Measurements from ENCODE around the gene DYNC2I2. TPM values are rescaled to one million over a fixed set of nuclear protein-coding genes. Genes with fewer than 3 reads are reported as not detected.

Gene DYNC2I2
- total and polyA plus RNA-seq, 10 of the 15 experiments (the other 5 are each of a cell fraction or from before 2014, with no cell fraction given), result 0.89 to 118 (median 47.9) TPM

DNA sequence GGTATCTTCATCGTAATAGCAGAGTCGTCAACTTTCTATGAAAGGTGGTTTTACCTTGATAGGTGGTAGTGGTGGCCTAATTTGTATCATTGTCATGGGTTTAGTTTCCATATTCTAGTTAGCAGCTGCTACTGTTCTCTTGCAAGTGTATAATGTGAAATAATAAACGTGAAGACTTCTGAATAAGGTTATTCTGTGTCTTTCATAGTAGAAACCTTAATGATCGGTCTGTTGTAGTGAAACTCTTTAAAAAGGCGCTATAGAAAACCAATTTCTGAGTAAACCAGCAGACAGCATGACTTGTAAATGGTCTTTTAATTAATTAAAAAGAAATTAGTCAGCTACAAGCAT lies 34.0 kb upstream of the DYNC2I2 start:
- H2AFZ ChIP-seq (ENCODE audit: control insufficient read depth, low read depth, low read length), result no peak overlapping the region
- DNase-seq (ENCODE audit: low read depth, low spot score) (no peak), FAIRE-seq (no peak), ATAC-seq (no peak)
- H3K9me3 ChIP-seq (replicated peaks; ENCODE audit: control insufficient read depth, insufficient read depth, low read length), result no peaks in the 10 kb centered on the region
- in situ Hi-C loops (cut with MboI) (no loop called here), intact Hi-C loops (cut with micrococcal nuclease; ENCODE audit: unreplicated experiment) (no loop called here)
- BruUV-seq (replicated peaks), result no TSS peak
- H3K79me2 ChIP-seq (ENCODE audit: control insufficient read depth, insufficient read depth, low read length), result peaks cover 76% of the 10 kb centered on the region
- H3K9ac ChIP-seq (ENCODE audit: control insufficient read depth, insufficient read depth, low read length), result peak overlapping the region; percentile 74
- under 1% methylated on average over 5 of the region's 5 CpGs for WGBS (ENCODE audit: insufficient coverage, insufficient replicate concordance, low lambda C conversion rate, missing lambda C conversion rate)
- H3K4me2 ChIP-seq (ENCODE audit: control insufficient read depth, insufficient read depth), result peak overlapping the region; percentile 68
- ChIA-PET POLR2A (interaction anchor here (0.6 to 2.1 kb wide), 4 partner anchors 9 to 1297 kb away, joined by 3 to 7 read pairs (median 3); partner anchors contain the start of genes ENDOG and ZDHHC12), RAD21 (ENCODE audit: unreplicated experiment) (no interaction called here), CTCF (interaction anchor here (1.8 to 2.5 kb wide), 3 partner anchors 10 to 47 kb away, joined by 5 to 9 read pairs (median 6); partner anchors contain the start of gene PKN3), SMC1A (ENCODE audit: uncharacterized antibody, unreplicated experiment) (interaction anchor here (1.0 kb wide), 1 partner anchor 45 kb away, joined by 3 read pairs; no protein-coding TSS in a partner anchor)
- H4K20me1 ChIP-seq (ENCODE audit: control insufficient read depth, insufficient read depth), result peaks cover 3% of the 10 kb centered on the region; the same call in 1 of the 2 replicates
- no peaks in the 10 kb centered on the region for H3K27me3 ChIP-seq (replicated peaks in 1 of 2; ENCODE audit: control insufficient read depth in 2 of 2, insufficient read depth in 2 of 2, low read length in 1 of 2)
- H3K4me1 ChIP-seq (ENCODE audit: control insufficient read depth, insufficient read depth, low read length), result peaks cover 9% of the 10 kb centered on the region; the same call in 1 of the 2 replicates
- peak overlapping the region; percentile 100 for H3K4me3 ChIP-seq
- peaks cover 2 to 17% of the 10 kb centered on the region in 2 experiments for H3K36me3 ChIP-seq (ENCODE audit: control insufficient read depth in 2 of 2, insufficient read depth in 2 of 2, low read length in 1 of 2)
- peak overlapping the region; percentile 65 for H3K27ac ChIP-seq (ENCODE audit: control insufficient read depth, insufficient read depth)
- TF ChIP-seq CHD4 (IDR thresholded peaks at IDR 0.05) (no peak), RELA (IDR thresholded peaks at IDR 0.05; ENCODE audit: borderline replicate concordance, partially characterized antibody) (no peak), RB1 (IDR thresholded peaks at IDR 0.05; ENCODE audit: borderline replicate concordance) (no peak), SRF (IDR thresholded peaks at IDR 0.05; ENCODE audit: low read depth in 2 of 2, low read length in 2 of 2) (no peak), WRNIP1 (IDR thresholded peaks at IDR 0.05; ENCODE audit: borderline replicate concordance, low read depth, low read length) (no peak), TBL1XR1 (IDR thresholded peaks at IDR 0.05; ENCODE audit: low read depth, low read length) (no peak), KLF5 (IDR thresholded peaks at IDR 0.05; ENCODE audit: partially characterized antibody) (no peak), RCOR1 (conservative IDR thresholded peaks at IDR 0.05; ENCODE audit: low read depth, low read length) (no peak), BCL11A (IDR thresholded peaks at IDR 0.05; ENCODE audit: low read depth, low read length) (no peak), TAF1 (IDR thresholded peaks at IDR 0.05; ENCODE audit: borderline replicate concordance, low read depth, low read length) (no peak), ZZZ3 (IDR thresholded peaks at IDR 0.05; ENCODE audit: control insufficient read depth, insufficient read length, low read depth) (no peak), ZBED1 (IDR thresholded peaks at IDR 0.05; ENCODE audit: borderline replicate concordance) (no peak), NR2C1 (IDR thresholded peaks at IDR 0.05) (no peak)
- TF ChIP-seq, protein P1, sequence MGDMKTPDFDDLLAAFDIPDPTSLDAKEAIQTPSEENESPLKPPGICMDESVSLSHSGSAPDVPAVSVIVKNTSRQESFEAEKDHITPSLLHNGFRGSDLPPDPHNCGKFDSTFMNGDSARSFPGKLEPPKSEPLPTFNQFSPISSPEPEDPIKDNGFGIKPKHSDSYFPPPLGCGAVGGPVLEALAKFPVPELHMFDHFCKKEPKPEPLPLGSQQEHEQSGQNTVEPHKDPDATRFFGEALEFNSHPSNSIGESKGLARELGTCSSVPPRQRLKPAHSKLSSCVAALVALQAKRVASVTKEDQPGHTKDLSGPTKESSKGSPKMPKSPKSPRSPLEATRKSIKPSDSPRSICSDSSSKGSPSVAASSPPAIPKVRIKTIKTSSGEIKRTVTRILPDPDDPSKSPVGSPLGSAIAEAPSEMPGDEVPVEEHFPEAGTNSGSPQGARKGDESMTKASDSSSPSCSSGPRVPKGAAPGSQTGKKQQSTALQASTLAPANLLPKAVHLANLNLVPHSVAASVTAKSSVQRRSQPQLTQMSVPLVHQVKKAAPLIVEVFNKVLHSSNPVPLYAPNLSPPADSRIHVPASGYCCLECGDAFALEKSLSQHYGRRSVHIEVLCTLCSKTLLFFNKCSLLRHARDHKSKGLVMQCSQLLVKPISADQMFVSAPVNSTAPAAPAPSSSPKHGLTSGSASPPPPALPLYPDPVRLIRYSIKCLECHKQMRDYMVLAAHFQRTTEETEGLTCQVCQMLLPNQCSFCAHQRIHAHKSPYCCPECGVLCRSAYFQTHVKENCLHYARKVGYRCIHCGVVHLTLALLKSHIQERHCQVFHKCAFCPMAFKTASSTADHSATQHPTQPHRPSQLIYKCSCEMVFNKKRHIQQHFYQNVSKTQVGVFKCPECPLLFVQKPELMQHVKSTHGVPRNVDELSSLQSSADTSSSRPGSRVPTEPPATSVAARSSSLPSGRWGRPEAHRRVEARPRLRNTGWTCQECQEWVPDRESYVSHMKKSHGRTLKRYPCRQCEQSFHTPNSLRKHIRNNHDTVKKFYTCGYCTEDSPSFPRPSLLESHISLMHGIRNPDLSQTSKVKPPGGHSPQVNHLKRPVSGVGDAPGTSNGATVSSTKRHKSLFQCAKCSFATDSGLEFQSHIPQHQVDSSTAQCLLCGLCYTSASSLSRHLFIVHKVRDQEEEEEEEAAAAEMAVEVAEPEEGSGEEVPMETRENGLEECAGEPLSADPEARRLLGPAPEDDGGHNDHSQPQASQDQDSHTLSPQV (IDR thresholded peaks at IDR 0.05), result no peak
- TF ChIP-seq, protein P2, sequence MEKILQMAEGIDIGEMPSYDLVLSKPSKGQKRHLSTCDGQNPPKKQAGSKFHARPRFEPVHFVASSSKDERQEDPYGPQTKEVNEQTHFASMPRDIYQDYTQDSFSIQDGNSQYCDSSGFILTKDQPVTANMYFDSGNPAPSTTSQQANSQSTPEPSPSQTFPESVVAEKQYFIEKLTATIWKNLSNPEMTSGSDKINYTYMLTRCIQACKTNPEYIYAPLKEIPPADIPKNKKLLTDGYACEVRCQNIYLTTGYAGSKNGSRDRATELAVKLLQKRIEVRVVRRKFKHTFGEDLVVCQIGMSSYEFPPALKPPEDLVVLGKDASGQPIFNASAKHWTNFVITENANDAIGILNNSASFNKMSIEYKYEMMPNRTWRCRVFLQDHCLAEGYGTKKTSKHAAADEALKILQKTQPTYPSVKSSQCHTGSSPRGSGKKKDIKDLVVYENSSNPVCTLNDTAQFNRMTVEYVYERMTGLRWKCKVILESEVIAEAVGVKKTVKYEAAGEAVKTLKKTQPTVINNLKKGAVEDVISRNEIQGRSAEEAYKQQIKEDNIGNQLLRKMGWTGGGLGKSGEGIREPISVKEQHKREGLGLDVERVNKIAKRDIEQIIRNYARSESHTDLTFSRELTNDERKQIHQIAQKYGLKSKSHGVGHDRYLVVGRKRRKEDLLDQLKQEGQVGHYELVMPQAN (conservative IDR thresholded peaks at IDR 0.05), result no peak
- TF ChIP-seq, protein P3, sequence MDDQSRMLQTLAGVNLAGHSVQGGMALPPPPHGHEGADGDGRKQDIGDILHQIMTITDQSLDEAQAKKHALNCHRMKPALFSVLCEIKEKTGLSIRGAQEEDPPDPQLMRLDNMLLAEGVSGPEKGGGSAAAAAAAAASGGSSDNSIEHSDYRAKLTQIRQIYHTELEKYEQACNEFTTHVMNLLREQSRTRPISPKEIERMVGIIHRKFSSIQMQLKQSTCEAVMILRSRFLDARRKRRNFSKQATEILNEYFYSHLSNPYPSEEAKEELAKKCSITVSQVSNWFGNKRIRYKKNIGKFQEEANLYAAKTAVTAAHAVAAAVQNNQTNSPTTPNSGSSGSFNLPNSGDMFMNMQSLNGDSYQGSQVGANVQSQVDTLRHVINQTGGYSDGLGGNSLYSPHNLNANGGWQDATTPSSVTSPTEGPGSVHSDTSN (IDR thresholded peaks at IDR 0.05; ENCODE audit: insufficient replicate concordance, low read depth, low read length), result no peak
- TF ChIP-seq, protein P4, sequence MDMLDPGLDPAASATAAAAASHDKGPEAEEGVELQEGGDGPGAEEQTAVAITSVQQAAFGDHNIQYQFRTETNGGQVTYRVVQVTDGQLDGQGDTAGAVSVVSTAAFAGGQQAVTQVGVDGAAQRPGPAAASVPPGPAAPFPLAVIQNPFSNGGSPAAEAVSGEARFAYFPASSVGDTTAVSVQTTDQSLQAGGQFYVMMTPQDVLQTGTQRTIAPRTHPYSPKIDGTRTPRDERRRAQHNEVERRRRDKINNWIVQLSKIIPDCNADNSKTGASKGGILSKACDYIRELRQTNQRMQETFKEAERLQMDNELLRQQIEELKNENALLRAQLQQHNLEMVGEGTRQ (IDR thresholded peaks at IDR 0.05; ENCODE audit: borderline replicate concordance, low read depth, low read length), result no peak

Data from GM12878 (cell line).